Lung (tissue), 12 donors: Measurements from ENCODE around the gene HADHB. TPM values are rescaled to one million over a fixed set of nuclear protein-coding genes. Genes with fewer than 3 reads are reported as not detected.
A peak's percentile ranks its signal among the peaks of the same experiment; 100 is the strongest.
"Not testable (repeated sequence)": the region's sequence is repeated elsewhere in the genome, so short reads cannot be mapped to it uniquely, and the experiment has no call there.

Experiments used
- ATAC-seq: fragments of 200-7000 bp; cut with Tn5 transposase; one replicate; pipeline ENCODE4 v1.9.1; 2020; ENCODE audit warnings: moderate number of reproducible peaks; ENCODE audit not compliant: insufficient read depth, low FRiP score
- DNase-seq, 3 donors: peaks; one replicate each; pipeline ENCODE4 v3.0.0-alpha.2; 2013 to 2017
- H3K27ac ChIP-seq, 2 donors: one replicate each; pipeline ENCODE4 v1.5.1; 2013; ENCODE audit warnings: mild to moderate bottlenecking in 2 of 2, moderate library complexity in 2 of 2, control low read depth in 1 of 2, inconsistent platforms in 1 of 2, low read depth in 1 of 2, low read length in 1 of 2
- H3K27me3 ChIP-seq, 3 donors: one replicate each; pipeline ENCODE4 v1.5.1; 2013; ENCODE audit warnings: low read length in 2 of 3; ENCODE audit not compliant: control insufficient read depth in 3 of 3, insufficient read depth in 3 of 3
- H3K36me3 ChIP-seq, 4 donors: one replicate each; pipeline ENCODE4 v1.5.1; 2013; ENCODE audit warnings: low read length in 4 of 4, mild to moderate bottlenecking in 1 of 4, moderate library complexity in 1 of 4; ENCODE audit not compliant: control insufficient read depth in 4 of 4, insufficient read depth in 4 of 4
- H3K4me1 ChIP-seq, 5 donors: one replicate each; pipeline ENCODE4 v1.5.1; 2013; ENCODE audit warnings: low read length in 5 of 5, mild to moderate bottlenecking in 2 of 5, moderate library complexity in 1 of 5; ENCODE audit not compliant: control insufficient read depth in 5 of 5, insufficient read depth in 5 of 5
- H3K4me3 ChIP-seq: one replicate; pipeline ENCODE4 v1.5.1; 2013; ENCODE audit warnings: mild to moderate bottlenecking, control low read depth, moderate library complexity
- H3K9ac ChIP-seq, 2 donors: one replicate each; pipeline ENCODE4 v1.5.1; 2013; ENCODE audit warnings: low read length in 2 of 2, control low read depth in 1 of 2; ENCODE audit not compliant: insufficient read depth in 1 of 2
- H3K9me3 ChIP-seq, 4 donors: one replicate each; pipeline ENCODE4 v1.5.1; 2013; ENCODE audit warnings: low read length in 3 of 4, mild to moderate bottlenecking in 1 of 4, moderate library complexity in 1 of 4; ENCODE audit not compliant: control insufficient read depth in 4 of 4, insufficient read depth in 3 of 4
- WGBS, 2 donors: extraction: QIAGEN DNeasy Blood & Tissue Kit; methylation state at CpG; one replicate each; pipeline ENCODE4 v1.1.7; 2013; 5-methylcytosine and 5-hydroxymethylcytosine counted together
- polyA plus RNA-seq, 2 donors: library from polyadenylated mRNA; stranded (reverse); fragments of 200-250 nt; gene quantifications; one replicate each; pipeline ENCODE4 v1.2.1, GENCODE V29; 2013
- total RNA-seq, 2 donors: library from RNA; depleted of rRNA in 1 of 2; stranded (reverse); fragments of >200 nt in 1 of 2; gene quantifications; one replicate each; pipeline ENCODE4 v1.2.1, GENCODE V29; 2014 to 2021
- TF ChIP-seq, protein P1 (sequence below): IDR thresholded peaks from 2 replicates; pipeline ENCODE4 v1.5.1; 2012; ENCODE audit warnings: mild to moderate bottlenecking; ENCODE audit errors: control extremely low read depth, extremely low read depth
- donor health status: control.
- donor health status: control.
- donor health status: Bipolar disorder and iron deficiency.
- donor health status: healthy.
- donor health status: DM: yes; HTN: yes; CAD: no.

HADHB gene
- total and polyA plus RNA-seq, 4 donors: 63.1 to 140 (median 89.6) TPM

DNA sequence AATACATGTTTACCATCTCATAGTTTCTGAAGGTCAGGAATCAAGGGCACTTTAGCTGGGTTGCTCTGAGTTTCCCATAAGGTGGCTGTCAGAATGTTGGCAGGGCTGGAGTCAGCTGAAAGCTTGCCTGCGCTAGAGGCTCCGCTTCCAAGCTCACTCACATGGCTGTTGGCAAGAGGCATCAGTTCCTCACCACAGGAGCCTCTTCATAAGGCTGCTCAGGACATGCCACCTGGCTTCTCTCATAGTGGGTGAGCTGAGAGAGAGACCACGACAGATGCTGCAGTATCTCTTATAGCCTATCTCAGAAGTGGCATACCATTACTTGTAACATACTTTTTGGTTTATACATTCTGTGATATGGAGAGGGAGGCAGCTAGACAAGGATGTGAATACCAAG is 7.2 kb downstream of the HADHB start:
- ATAC-seq: no peak
- 74 to 88% methylated on average over 3 of the region's 3 CpGs for WGBS, 2 donors

DNA sequence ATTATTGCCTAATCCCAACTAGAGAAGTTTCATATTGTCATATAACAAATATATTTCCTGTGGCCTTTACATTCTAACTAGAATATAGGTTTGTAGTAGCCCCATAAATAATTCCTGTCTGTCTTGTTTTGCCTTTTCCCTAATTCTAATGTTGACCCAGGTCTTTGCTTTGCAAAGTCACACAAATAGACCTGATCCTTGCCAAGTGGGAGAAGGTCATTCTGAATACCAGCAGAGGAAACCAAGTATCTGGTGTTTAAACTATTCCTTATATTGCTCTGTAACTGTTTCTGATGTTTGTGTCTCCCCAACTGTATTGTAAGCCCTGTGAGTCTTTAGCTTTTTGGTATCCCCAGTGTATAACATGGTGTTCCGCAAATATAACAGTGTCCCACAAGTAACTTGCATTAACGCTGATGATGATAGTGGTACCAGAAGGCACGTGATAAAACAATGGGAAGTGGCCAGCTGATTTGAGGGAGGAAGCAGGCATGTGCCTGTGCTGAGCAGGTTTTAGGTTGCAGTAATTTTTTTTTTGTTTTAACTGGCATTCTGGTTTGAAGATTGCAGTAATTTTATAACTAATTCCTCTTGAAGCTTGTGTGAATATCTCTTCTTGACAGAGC is 11.1 kb downstream of the HADHB start:
- H3K4me1 ChIP-seq: peaks cover 0 to 15% (median 0%) of the 10 kb centered on the region in 5 donors
- ATAC-seq (peak; percentile 41), DNase-seq (no peak)
- H3K27ac ChIP-seq: no peak overlapping the region
- H3K36me3 ChIP-seq: peaks cover 0 to 11% (median 8%) of the 10 kb centered on the region in 4 donors
- H3K27me3 ChIP-seq: no peaks in the 10 kb centered on the region
- no peak overlapping the region for H3K4me3 ChIP-seq
- TF ChIP-seq, protein P1, sequence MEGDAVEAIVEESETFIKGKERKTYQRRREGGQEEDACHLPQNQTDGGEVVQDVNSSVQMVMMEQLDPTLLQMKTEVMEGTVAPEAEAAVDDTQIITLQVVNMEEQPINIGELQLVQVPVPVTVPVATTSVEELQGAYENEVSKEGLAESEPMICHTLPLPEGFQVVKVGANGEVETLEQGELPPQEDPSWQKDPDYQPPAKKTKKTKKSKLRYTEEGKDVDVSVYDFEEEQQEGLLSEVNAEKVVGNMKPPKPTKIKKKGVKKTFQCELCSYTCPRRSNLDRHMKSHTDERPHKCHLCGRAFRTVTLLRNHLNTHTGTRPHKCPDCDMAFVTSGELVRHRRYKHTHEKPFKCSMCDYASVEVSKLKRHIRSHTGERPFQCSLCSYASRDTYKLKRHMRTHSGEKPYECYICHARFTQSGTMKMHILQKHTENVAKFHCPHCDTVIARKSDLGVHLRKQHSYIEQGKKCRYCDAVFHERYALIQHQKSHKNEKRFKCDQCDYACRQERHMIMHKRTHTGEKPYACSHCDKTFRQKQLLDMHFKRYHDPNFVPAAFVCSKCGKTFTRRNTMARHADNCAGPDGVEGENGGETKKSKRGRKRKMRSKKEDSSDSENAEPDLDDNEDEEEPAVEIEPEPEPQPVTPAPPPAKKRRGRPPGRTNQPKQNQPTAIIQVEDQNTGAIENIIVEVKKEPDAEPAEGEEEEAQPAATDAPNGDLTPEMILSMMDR: no peak
- H3K9ac ChIP-seq: no peak overlapping the region
- 26 to 50% methylated on average over 3 of the region's 3 CpGs for WGBS, 2 donors
- no peaks in the 10 kb centered on the region for H3K9me3 ChIP-seq

More for the DNA sequence above, 7.2 kb downstream of the HADHB start:
- TF ChIP-seq, protein P1: no peak
- DNase-seq: peak in 1 of 3 donors; percentile 37
- Histone ChIP-seq H3K4me1 (peaks cover under 1 to 11% (median 2%) of the 10 kb centered on the region in 5 donors), H3K27me3 (no peaks in the 10 kb centered on the region), H3K9ac (no peak overlapping the region), H3K36me3 (peaks cover 0 to 2% (median 0%) of the 10 kb centered on the region in 4 donors), H3K9me3 (no peaks in the 10 kb centered on the region), H3K4me3 (no peak overlapping the region), H3K27ac (peak overlapping the region in 1 of 2 donors; percentile 81)

- DNase-seq, H3K9ac ChIP-seq, H3K4me1 ChIP-seq, H3K4me3 ChIP-seq, H3K27ac ChIP-seq, ATAC-seq, H3K27me3 ChIP-seq, H3K9me3 ChIP-seq: not testable (repeated sequence)
- H3K36me3 ChIP-seq: peaks cover 3 to 14% (median 13%) of the 10 kb centered on the region in 4 donors
- 89 to 95% methylated on average over 8 of the region's 8 CpGs for WGBS, 2 donors
Measured at GRCh38 chr2:26258836-26259235, 14.1 kb downstream of the HADHB start.

- TF ChIP-seq, protein P1: no peak
- peaks cover 0 to 7% (median 0%) of the 10 kb centered on the region in 5 donors for H3K4me1 ChIP-seq
- H3K36me3 ChIP-seq: peaks cover 3 to 12% (median 7%) of the 10 kb centered on the region in 4 donors
- no peak overlapping the region for H3K9ac ChIP-seq
- H3K9me3 ChIP-seq: no peaks in the 10 kb centered on the region
- 70 to 84% methylated on average over 4 of the region's 4 CpGs for WGBS, 2 donors
- DNase-seq (no peak), ATAC-seq (no peak)
- no peaks in the 10 kb centered on the region for H3K27me3 ChIP-seq
- H3K4me3 ChIP-seq: no peak overlapping the region
- H3K27ac ChIP-seq: peak overlapping the region in 1 of 2 donors; percentile 82
Measured at GRCh38 chr2:26268213-26268612, 23.5 kb downstream of the HADHB start.

DNA sequence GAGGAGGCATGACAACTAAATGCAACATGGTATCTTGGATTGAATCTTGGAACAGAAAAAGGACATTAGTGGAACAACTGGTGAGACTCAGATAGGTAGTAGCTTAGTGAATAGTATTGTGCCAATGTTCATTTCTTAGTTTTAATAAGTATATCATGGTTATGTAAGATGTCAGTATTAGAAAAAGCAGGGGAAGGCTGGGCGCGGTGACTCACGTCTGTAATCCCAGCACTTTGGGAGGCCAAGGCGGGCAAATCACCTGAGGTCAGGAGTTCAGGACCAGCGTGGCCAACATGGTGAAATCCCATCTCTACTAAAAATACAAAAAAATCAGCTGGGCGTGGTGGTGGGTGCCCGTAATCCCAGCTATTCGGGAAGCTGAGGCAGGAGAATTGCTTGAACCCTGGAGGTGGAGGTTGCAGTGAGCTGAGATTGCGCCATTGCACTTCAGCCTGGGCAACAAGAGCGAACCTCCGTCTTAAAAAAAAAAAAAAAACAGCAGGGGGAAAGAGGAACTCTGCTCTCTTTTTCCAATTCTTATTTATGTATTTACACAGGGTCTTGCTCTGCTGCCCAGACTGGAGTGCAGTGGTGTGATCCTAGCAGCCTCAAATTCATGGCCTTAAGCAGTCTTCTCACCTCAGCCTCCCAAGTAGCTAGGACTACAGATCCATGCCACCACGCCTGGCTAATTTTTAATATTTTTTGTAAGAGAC is 24.1 kb downstream of the HADHB start:
- DNase-seq, H3K4me3 ChIP-seq, H3K9ac ChIP-seq, ATAC-seq, H3K4me1 ChIP-seq, H3K27me3 ChIP-seq, H3K9me3 ChIP-seq: not testable (repeated sequence)
- peaks cover 0 to 10% (median 4%) of the 10 kb centered on the region in 4 donors for H3K36me3 ChIP-seq
- peak overlapping the region; percentile 31 to 82 for H3K27ac ChIP-seq
- 69 to 78% methylated on average over 12 of the region's 12 CpGs for whole genome bisulfite sequencing, 2 donors
